Bone marrow (tissue), 2 donors: ENCODE results near the gene RBM38.
A peak's percentile ranks its signal among the peaks of the same experiment; 100 is the strongest.

Experiments
- DNase-seq, 2 donors: peaks; one replicate each; lab custom pipeline; 2025; lab: John Stamatoyannopoulos, UW

RBM38 gene

GRCh38 chr20:57374931-57375651 is 16.1 kb upstream of the RBM38 start:
- DNase-seq = peak in 1 of 2 donors; percentile 26

GRCh38 chr20:57375652-57376230 is 15.5 kb upstream of the RBM38 start:
- no peak for DNase-seq

GRCh38 chr20:57377350-57377749 is 13.8 kb upstream of the RBM38 start:
- DNase-seq = no peak

GRCh38 chr20:57378107-57378506 is 13.1 kb upstream of the RBM38 start:
- no peak for DNase-seq

GRCh38 chr20:57378646-57379262 is 12.4 kb upstream of the RBM38 start:
- DNase-seq = no peak

GRCh38 chr20:57379263-57379647 is 11.9 kb upstream of the RBM38 start:
- DNase-seq = no peak

- no peak for DNase-seq
These were observed 11.0 kb upstream of the RBM38 start for GRCh38 chr20:57380081-57380750.

GRCh38 chr20:57381596-57382503 is 9.3 kb upstream of the RBM38 start:
- DNase-seq = peak; percentile 35 to 54

GRCh38 chr20:57382516-57382915 is 8.7 kb upstream of the RBM38 start:
- no peak for DNase-seq

- no peak for DNase-seq
These were observed 7.5 kb upstream of the RBM38 start for GRCh38 chr20:57383447-57384347.

GRCh38 chr20:57384486-57384885 is 6.7 kb upstream of the RBM38 start:
- no peak for DNase-seq

- no peak for DNase-seq
These were observed 6.0 kb upstream of the RBM38 start for GRCh38 chr20:57384953-57385761.

- DNase-seq = no peak
These were observed 5.3 kb upstream of the RBM38 start for GRCh38 chr20:57385940-57386339.

GRCh38 chr20:57386762-57387161 is 4.4 kb upstream of the RBM38 start:
- DNase-seq = no peak

- no peak for DNase-seq
These were observed 3.7 kb upstream of the RBM38 start for GRCh38 chr20:57387463-57387862.

- no peak for DNase-seq
These were observed 3.2 kb upstream of the RBM38 start for GRCh38 chr20:57387945-57388371.

- DNase-seq = peak in 1 of 2 donors; percentile 30
These were observed 2.1 kb upstream of the RBM38 start for GRCh38 chr20:57388953-57389694.

- peak in 1 of 2 donors; percentile 37 for DNase-seq
These were observed 1.2 kb upstream of the RBM38 start for GRCh38 chr20:57389695-57390603.
